Measurements from ENCODE around the gene MLLT1. TPM values are rescaled to one million over a fixed set of nuclear protein-coding genes. Genes with fewer than 3 reads are reported as not detected.

Gene MLLT1
- total and polyA plus RNA-seq, 2 of the 8 experiments (the other 6 are each of a cell fraction or from before 2014, with no cell fraction given), result 18.8 to 45.1 TPM

DNA sequence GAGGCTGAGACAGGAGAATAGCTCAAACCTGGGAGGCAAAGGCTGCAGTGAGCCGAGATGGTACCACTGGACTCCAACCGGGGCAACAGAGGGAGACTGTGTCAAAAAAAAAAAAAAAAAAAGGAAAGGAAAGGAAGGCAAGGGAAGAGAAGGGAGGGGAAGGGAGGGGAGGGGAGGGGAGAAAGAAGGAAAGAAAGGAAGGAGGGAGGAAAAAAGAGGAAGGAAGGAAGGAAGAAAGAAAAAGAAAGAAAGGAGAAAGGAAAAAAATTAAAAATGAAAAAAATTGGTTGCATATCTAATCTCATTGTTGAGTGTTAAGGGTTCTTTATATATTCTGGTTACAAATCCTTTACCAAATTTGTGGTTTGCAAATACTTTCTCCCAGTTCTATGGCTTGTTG is 98.7 kb downstream of the MLLT1 start (continued):
- TF ChIP-seq NANOG (IDR thresholded peaks at IDR 0.05; ENCODE audit: insufficient read depth, low read depth, low read length, poor library complexity, severe bottlenecking) (no peak), CHD1 (IDR thresholded peaks at IDR 0.05; ENCODE audit: low read depth, low read length) (no peak), CBX8 (IDR thresholded peaks at IDR 0.05; ENCODE audit: borderline replicate concordance, low read depth, low read length) (no peak)
